Testis (tissue), 2 donors: ENCODE measurements around the gene HMBS.
"Not testable (repeated sequence)": the region's sequence is repeated elsewhere in the genome, so short reads cannot be mapped to it uniquely, and the experiment has no call there.

Experiments
- POLR2A ChIP-seq: fragments of 450-650 bp; IDR thresholded peaks from one replicate; pipeline ENCODE4 v1.6.1; 2017; ENCODE audit warnings: antibody characterized with exemption, mild to moderate bottlenecking, moderate library complexity
- TF ChIP-seq, protein P1 (sequence below), 3 experiments: fragments of 450-650 bp in 2 of 3; fragments of 200-600 bp in 1 of 3; sonication (generic) in 1 of 3; IDR thresholded peaks; one replicate each; pipeline ENCODE4 v1.5.1; 2016 to 2019; ENCODE audit warnings: antibody characterized with exemption in 3 of 3, mild to moderate bottlenecking in 2 of 3, moderate library complexity in 1 of 3

DNA sequence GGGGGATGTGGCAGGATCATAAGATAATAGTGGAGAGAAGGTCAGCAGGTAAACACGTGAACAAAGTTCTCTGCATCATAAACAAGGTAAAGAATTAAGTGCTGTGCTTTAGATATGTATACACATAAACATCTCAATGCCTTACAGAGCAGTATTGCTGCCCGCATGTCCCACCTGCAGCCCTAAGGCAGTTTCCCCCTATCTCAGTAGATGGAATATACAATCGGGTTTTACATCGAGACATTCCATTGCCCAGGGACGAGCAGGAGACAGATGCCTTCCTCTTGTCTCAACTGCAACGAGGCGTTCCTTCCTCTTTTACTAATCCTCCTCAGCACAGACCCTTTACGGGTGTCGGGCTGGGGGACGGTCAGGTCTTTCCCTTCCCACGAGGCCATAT is 45.2 kb upstream of the HMBS start:
- TF ChIP-seq, protein P1, sequence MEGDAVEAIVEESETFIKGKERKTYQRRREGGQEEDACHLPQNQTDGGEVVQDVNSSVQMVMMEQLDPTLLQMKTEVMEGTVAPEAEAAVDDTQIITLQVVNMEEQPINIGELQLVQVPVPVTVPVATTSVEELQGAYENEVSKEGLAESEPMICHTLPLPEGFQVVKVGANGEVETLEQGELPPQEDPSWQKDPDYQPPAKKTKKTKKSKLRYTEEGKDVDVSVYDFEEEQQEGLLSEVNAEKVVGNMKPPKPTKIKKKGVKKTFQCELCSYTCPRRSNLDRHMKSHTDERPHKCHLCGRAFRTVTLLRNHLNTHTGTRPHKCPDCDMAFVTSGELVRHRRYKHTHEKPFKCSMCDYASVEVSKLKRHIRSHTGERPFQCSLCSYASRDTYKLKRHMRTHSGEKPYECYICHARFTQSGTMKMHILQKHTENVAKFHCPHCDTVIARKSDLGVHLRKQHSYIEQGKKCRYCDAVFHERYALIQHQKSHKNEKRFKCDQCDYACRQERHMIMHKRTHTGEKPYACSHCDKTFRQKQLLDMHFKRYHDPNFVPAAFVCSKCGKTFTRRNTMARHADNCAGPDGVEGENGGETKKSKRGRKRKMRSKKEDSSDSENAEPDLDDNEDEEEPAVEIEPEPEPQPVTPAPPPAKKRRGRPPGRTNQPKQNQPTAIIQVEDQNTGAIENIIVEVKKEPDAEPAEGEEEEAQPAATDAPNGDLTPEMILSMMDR (IDR thresholded peaks at IDR 0.05), result not testable (repeated sequence)
- TF ChIP-seq POLR2A, result not testable (repeated sequence)
